ENCODE measurements around the gene TACR1.
A peak's percentile ranks its signal among the peaks of the same experiment; 100 is the strongest.
"Not testable (repeated sequence)": the region's sequence is repeated elsewhere in the genome, so short reads cannot be mapped to it uniquely, and the experiment has no call there.

TACR1 gene, protein sequence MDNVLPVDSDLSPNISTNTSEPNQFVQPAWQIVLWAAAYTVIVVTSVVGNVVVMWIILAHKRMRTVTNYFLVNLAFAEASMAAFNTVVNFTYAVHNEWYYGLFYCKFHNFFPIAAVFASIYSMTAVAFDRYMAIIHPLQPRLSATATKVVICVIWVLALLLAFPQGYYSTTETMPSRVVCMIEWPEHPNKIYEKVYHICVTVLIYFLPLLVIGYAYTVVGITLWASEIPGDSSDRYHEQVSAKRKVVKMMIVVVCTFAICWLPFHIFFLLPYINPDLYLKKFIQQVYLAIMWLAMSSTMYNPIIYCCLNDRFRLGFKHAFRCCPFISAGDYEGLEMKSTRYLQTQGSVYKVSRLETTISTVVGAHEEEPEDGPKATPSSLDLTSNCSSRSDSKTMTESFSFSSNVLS
- total RNA-seq = 0.07 to 0.31 reads per million in 2 donors

DNA sequence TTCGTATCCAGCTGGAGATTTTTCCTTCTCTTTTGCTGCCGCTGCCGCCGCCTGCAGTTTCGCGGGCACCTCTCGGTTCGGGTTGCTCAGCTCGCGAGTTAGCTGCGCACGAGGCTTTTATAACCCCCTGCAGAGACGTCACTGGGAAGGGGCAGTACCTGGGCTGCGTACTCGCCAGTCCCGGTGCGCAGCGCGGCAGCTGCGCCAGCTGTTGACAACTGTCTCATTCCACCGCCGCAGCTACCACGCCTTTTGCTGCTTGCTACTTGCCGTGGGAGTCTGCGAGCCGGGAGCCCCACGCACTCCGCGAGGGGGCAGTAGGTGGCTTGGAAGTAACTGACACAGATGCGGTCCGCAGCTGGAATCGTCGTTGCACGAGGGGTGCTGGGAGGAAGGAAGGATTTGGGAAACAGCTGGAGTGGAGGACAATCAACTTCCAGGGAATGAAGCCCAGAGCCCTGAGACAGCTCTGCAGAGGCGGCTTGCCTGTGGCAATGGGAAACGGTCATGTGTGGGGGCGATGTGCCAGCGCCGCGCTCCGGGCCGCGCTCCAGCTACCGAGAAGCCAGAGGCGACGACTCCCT is at the start of gene TACR1:
Gene TACR1 (minus strand): TSS at position 93 of the 584 bp plus-strand sequence. CDS start 586 bp downstream, outside the sequence.
- DNase-seq = peak in 2 of 5 experiments; percentile 24 to 71

DNA sequence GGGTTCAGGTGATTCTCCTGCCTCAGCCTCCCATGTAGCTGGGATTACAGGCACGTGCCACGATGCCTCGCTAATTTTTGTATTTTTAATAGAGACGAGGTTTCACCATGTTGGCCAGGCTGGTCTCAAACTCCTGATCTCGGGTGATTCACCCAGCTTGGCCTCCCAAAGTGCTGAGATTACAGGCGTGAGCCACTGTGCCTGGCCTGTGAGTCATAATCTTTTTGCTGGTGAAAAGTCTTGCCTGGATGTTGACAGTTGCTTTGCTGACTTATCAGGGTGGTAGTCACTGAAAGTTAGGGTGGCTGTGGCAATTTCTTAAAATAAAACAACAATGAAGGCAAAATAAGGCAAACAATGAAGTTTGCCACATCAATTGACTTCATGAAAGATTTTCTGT is 49.3 kb upstream of the TACR1 start:
- DNase-seq = not testable (repeated sequence)

DNA sequence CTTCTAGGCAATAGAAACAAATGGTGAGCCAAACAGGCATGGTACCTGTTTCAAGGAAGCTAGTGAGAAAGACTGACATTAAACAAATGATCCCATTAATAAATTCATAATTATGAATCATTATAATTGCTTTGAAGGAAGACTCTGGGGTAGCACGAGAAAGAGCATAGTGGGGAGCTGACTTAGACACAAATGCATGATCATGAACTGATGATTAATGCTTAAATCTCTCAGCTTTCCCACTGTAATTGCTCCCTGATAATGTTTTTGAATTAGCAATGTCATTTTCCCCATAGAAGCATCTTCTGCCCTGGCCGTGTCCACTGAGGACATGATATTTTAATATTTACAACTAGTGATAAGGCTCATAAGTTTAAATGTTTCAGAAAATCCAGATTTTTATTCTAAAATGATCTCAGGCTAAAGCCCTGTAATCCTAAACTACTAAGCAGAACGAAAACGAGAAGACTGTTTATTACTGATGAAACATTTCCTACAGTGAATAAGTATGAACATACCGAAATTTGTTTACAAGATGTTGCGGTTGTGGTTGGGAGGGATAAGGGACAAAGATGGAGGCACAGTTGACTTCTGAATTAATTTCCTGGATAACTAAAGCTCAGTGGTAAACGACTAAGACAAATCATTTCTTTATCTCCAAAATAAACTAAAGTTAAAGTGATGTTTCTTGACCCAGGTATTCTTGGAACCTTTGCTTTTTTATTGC is 47.3 kb upstream of the TACR1 start:
- no peak for DNase-seq

DNA sequence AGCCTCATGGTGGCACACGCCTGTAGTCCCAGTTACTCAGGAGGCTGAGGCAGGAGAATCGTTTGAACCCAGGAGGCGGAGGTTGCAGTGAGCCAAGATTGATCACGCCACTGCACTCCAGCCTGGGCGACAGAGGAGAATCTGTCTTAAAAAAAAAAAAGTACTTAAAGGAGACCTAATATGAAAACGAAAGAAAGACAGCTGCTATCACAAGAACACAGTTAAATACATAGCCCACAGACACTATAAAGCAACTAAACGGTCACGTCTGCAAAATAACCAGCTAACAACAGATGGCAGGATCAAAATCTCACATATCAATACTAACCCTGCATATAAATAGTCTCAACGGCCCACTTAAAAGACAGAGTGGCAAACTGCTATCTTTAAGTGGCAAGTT is 43.9 kb upstream of the TACR1 start:
- no peak for DNase-seq

DNA sequence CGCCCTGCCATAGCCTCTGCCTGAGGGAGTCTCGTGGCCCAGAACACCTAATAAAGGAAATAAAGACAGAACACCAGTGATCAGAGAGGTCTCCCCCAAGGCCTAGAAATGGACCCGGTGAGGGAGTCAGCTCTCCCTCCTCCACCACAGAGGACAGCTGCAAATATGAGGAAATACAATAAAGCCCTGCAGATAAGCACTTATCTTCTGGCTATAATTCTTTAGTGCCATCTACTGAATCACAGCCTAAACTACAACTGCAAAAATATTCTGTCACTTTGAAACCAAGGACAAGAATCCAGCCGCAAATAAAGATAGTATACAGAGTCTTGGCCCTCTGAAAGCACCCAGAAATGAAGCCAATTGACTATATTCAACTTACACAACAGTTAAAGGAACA is 42.4 kb upstream of the TACR1 start:
- DNase-seq = peak in 1 of 5 experiments; percentile 19

DNA sequence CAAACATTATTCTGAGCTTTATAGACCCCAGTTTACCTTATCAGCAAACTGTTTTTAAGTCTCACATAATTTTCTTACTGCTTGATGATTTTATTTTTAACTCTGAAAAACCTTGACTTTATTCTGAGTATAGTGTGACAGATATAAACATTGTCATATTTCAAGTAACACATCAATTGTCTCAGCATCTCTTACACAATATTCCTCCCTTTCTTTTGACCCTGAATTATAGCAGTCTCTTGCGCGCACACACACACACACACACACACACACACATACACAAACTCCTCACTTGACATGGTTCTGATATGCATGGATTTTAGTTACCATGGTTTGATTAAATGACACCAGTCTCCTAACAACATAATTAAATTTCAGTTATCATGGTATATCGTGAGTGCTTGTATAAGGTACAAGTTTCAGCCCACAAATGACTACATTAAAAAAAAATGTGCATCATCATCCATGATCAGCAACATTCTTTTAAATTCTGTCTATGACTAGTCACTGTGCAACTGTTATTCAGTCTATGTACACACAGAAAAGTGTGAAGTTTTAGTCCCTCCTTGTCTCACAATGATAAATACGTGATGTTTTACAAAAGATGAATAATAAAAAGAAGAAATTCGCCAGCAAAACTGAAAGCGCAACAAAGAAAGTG is 39.5 kb upstream of the TACR1 start:
- peak in 1 of 5 experiments; percentile 5 for DNase-seq

DNA sequence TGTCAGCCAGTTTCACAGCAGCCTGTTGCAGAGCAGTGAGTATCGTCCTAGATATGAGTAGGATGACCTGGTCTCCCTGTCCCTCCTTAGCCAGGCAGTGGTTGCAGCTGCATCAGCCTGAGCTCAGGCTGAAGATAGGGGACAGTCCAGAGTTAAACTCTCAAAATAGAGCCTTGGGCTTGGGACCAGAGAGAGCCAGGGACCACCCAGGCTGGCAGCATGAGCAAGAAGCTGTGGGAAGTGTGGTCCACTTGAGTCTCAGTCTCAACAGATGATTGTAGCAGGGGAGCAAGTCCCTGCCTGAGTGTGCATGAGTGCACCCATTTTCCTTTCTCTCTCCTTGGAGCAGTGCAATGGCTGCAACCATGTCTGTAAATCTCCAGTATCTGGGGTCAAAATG is 38.0 kb upstream of the TACR1 start:
- no peak for DNase-seq

DNA sequence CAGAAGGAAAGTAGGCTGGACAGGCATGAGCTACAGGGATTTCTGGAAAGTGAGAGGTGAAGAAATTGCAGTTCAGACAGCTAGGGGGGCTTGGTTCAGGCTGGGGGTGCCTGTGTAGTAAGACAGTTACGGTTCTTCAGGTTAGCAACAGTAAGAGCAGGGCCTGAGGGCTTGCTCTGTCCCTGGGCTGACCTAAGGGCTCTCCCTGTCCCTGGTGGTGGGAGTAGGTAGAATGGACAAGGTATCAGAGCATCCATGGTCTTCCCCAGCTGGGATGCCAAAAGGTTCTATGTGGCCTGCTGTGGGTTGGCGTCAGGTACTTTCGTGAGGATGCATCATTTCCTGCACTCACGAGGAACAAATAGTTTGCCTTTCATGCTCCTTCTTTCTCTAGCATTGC is 34.6 kb upstream of the TACR1 start:
- DNase-seq = no peak

DNA sequence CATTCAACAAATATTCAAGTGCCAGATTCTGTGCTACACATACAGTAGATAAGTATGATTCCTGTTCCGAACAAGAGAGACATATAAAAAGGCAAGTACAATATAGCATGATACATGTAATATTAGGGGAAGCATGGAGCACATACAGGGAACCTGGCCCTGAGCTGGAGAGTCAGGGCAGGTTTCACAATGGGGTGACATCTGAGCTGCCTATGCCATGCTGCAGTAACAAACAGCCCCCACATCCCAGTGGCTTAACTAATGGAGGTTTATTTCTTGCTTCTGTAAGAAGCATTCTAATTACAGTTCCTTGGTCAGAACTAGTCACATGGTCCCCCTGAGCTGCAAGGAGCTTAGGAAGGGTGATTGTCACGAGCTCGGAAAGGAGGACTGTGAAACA is 27.3 kb upstream of the TACR1 start:
- no peak for DNase-seq

DNA sequence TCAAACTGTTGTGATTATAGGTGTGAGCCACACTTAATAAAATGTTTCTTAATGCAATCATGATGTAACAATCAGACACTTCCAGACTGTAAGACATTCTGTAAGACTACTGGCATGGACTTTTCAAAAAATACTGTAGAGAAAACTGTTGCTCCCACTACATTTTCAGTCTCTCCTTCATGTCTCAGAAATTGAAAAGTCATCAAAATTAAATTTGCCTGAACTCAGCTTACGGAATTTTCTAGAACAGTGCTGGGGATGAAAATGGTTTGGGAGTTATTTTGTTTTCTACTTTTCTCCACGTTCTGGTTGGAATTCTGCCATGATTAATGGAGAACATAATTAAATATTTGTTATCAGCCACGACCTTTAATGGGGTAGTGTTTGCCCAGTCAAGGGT is 26.8 kb upstream of the TACR1 start:
- DNase-seq = no peak

DNA sequence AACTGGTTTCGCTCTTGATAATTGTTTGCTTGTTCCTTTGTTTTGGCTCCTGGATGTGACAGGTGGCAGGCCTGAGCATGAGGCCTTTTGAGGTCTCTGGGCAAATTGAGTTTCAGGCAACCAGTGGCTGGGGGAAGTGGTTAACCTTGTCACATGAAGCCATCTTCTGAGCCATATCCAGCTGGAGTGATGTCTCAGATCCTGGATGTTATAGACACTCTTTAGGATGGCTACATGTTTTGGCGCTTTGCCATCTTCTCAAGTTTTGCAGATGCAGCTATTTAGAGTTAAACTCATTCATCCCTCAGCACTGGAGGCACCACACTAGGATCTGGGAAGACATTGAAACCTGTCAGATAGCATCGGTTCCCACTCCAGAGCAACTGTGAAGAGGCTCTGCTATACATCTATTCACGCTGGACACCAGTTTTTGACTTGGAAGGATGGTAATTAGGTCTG is 25.3 kb upstream of the TACR1 start:
- no peak for DNase-seq

DNA sequence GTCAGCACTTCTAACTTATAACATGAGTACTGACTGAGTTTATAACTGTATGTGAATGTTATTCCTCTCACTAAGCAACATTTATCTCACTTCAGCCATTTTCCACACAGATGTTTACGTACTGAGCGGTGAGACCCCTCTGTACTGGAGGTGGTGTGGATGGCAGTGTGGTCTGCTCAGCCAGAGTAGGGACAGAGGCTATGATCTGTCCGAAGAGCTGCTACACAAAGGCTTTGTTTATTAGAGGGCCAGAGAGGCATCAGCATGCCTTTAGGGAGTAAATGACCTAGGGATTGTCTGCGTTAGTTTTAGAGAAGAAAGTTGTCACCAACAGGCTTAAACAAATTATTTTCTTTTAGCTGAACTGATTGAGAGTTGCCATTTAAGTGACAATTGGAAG is 23.2 kb upstream of the TACR1 start:
- DNase-seq = no peak

DNA sequence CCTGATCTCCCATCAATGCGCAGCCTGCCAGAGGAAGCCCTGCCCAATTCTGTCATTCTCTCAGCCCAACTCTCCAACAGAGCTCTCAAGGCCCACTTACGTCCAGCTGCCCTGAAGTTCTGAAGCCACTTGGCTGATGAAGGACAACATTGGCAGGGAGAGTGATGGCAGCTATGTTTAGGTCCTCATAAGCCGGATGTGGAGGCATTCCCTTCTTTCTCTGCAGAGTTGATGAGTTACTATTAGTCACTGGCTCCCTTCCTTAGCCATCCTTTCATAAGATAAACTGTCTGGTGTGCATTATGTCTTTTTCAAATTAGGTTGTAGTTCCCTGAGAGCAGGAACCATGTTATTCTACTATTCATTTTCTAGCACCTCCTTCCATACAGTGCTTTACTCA is 22.5 kb upstream of the TACR1 start:
- no peak for DNase-seq

DNA sequence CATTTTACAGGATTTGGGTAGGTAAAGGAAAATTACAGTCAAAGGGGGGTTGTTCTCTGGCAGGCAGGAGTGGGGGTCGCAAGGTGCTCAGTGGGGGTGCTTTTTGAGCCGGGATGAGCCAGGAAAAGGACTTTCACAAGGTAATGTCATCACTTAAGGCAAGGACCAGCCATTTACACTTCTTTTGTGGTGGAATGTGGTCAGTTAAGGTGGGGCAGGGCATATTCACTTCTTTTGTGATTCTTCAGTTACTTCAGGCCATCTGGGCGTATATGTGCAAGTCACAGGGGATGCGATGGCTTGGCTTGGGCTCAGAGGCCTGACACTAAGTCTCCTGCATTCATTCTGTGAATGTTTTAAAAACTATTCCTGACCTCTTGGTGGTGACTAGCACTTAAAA is 19.9 kb upstream of the TACR1 start:
- not testable (repeated sequence) for DNase-seq

DNA sequence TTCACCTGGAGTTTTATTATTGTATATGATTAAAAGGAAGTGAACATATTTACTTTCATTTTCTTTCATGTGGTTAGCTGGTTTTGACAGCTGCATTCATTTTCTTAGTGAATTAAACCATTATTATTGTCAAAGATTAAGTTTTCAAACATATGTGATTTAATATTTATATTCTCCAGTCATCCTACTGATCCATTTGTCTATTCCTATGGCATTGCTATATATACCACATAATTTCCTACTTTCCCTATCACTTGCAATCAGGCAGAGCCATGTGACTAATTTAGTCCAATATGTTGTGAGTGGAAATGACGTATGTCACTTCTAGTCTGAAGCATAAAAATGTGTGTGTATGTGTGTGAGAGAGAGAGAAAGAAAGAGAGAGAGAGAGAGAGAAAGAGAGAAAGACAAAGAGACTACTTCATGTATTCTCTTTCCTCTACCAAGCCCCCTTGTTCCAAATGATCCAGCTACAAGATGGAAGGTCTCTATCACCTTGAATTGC is 12.0 kb upstream of the TACR1 start:
- peak in 1 of 5 experiments; percentile 49 for DNase-seq

DNA sequence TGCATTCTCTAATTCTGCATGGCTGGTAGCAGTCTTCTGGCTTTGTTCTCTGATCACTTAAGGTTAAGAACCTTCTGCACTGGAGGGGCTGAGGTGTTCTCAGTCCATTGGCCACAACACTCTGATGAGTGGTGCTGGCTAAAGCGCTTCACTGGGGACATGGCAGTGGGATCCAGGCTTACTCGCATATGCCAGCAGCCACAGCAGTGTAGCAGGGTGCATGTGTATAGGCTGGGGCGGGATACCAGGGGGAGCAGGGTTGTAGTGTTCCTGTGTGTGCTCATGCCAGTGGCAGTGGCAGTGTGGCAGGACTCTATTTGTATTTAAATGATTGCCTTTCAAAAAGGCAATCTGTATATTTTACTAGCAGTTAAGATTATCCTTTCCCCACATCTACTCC is 11.1 kb upstream of the TACR1 start:
- DNase-seq = no peak

DNA sequence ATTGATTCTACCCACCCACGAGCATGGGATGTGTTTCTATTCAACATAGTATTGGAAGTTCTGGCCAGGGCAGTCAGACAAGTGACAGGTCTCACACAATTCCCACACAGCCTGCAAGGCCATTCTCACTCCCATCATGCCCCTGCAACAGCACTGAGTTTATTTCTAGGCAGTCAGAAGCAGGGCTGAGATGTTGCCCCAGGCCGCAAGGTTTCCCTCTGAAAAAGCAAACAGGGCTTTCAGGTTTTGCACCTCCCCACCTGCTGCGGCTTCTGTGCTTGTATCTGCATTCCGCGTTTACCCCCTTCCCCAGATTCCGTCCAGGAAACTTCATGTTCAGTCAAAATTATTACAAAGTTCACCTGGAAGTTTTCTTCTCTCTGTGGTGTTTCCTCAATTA is 9.4 kb upstream of the TACR1 start:
- DNase-seq = no peak

DNA sequence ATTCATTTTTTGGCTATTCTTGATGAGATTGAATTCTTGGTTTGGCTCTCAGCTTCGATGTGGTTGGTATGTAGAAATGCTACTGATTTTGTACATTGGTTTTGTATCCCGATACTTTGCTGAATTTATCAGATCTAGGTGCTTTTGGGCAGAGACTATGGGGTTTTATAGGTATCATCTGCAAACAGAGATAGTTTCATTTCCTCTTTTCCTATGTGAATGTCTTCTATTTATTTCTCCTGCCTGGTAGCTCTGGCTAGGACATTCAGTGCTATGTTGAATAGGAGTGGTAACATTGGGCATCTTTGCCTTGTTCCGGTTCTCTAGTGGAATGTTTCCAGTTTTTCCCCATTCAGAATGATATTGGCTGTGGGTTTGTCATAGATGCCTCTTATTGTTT is 5.5 kb upstream of the TACR1 start:
- DNase-seq = no peak

DNA sequence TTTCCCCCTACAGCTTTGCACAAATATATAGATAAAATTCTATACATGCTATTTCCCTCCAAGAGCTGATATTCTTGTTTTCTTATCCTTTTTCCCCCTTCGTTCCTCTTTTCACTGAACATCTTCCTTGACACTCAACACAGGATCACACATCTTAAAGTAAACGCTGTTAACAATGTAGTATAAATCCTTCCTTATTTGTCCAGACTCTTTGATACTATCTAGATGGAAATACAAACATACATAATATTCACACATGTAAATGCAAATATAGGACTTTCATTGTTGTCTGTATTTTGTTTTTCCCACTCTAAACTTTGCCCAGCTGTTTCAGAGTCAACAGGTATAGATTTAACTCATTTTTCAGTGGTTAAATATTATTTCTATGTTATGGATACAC is 3.0 kb upstream of the TACR1 start:
- no peak for DNase-seq

DNA sequence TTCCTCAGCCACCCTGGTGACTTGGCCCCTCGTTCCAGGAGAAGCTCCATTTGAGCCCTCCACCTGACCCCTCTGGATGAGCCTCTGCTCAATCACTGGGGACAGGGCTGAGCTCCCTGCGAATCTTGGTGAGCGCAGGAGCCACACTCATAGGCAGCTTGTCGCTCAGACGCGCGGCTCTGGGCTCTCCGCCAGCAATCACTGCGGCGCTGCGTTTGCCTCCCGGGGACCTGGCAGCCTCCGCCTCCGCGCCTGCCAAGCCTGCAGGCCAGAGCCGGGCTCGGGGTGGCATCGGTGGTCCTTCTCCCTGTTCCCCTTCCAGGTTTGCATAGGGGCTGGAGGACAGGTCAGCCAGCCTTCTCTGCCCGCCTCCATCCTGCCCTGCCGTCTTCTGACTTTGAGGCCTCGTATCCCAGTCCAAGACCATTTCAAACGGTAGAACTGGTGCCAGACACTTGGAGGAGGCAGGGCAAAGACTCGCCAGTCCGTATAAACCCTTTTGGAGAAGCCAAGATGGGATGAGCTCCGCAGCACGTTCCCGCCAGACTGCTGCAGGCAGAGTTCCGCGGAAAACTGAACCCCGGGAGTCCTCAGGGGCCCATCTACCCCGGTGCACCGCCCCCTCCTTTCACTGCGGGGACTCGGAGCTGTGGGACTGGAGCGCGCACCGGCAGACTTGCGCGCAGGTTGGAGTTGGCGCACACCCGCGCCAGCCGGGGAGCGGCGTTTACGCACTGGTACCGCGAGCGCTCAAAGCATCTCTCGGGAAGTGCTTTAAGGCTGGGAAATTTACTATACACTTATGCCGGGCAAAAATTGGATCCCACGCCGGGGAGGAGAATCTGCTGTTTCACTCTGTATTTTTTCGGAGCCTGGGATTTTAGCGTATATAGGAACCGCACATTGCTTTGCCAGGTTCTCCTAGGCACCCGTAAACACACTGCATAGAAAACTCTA is 1.1 kb upstream of the TACR1 start:
- peak in 1 of 5 experiments; percentile 39 for DNase-seq

DNA sequence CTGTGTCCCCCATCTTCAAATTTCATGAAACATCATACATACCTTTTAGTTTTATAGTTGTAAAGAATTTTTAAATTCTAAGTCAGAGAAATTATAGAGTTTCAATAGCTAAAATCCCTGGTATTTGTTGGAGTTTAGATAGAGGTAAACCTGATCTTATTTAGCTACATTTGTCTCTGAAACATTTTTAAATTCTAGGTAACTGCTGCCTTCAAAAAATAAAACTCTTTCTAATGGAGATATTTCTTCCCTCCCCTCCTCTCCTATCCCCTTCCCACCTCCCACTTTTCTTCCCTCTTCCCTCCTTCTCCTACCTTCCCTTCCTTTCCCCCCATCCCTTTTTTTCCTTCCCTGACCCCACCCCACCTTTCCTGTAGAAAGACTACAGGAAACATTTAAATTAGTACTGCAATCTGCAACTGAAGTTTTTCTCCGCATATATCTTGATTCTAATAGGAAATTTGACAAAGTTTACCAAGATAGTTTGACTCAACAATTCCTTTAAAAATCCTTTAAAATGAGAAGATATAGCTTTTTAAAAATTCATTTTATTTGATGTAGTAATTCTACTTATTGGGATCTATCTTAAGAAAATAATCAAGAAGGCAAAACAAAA is 4.1 kb downstream of the TACR1 start:
- no peak for DNase-seq
